Esophagus muscularis mucosa (tissue), 3 donors: ENCODE results near the gene AP2A1.

Source experiments
- CTCF ChIP-seq, 3 experiments: fragments of 200-600 bp in 2 of 3; fragments of 450-650 bp in 1 of 3; sonication (generic) in 2 of 3; IDR thresholded peaks; one replicate each; pipeline ENCODE4 v1.5.1; 2017 to 2019; ENCODE audit warnings: antibody characterized with exemption in 3 of 3, mild to moderate bottlenecking in 2 of 3, moderate library complexity in 1 of 3
- EP300 ChIP-seq: sonication (generic); formaldehyde crosslinking; IDR thresholded peaks from one replicate; pipeline ENCODE4 v1.6.1; 2017; ENCODE audit warnings: antibody characterized with exemption

- TF ChIP-seq EP300 (no peak), CTCF (IDR thresholded peaks at IDR 0.05) (no peak)
Measured at GRCh38 chr19:49767967-49768581, 1.3 kb downstream of the AP2A1 start.
